HepG2 (cell line): ENCODE results near the gene AKAP1. TPM values are rescaled to one million over a fixed set of nuclear protein-coding genes. Genes with fewer than 3 reads are reported as not detected.

Experiments used
- CENPT ChIP-seq: sonication (generic); formaldehyde crosslinking; IDR thresholded peaks from 2 replicates; pipeline ENCODE4 v1.8.0; 2022; ENCODE audit warnings: low read depth, mild to moderate bottlenecking, moderate library complexity, missing genetic modification reagents
- FLYWCH1 ChIP-seq: sonication (generic); formaldehyde crosslinking; IDR thresholded peaks from 2 replicates; pipeline ENCODE4 v1.8.1; 2023; ENCODE audit warnings: mild to moderate bottlenecking, missing genetic modification reagents
- GABPA ChIP-seq, 2 experiments: IDR thresholded peaks; 2 replicates each; pipeline ENCODE4 v1.6.1; 2011 to 2016; ENCODE audit warnings: low read depth in 2 of 2, low read length in 1 of 2, missing biosample characterization in 1 of 2, missing genetic modification characterization in 1 of 2
- HES4 ChIP-seq: sonication (generic); formaldehyde crosslinking; IDR thresholded peaks from 2 replicates; pipeline ENCODE4 v1.9.0; 2021; ENCODE audit warnings: mild to moderate bottlenecking, missing genetic modification reagents, borderline replicate concordance
- IKZF5 ChIP-seq: IDR thresholded peaks from 2 replicates; pipeline ENCODE4 v1.6.1; 2018; ENCODE audit warnings: missing genetic modification reagents, mild to moderate bottlenecking, missing compliant biosample characterization
- KMT2B ChIP-seq: IDR thresholded peaks from 2 replicates; pipeline ENCODE4 v1.6.1; 2016; ENCODE audit warnings: missing genetic modification reagents, missing compliant biosample characterization
- MLX ChIP-seq: IDR thresholded peaks from 2 replicates; pipeline ENCODE4 v1.6.1; 2016
- MTF2 ChIP-seq: sonication (generic); formaldehyde crosslinking; IDR thresholded peaks from 2 replicates; pipeline ENCODE4 v1.5.0; 2020; ENCODE audit warnings: missing genetic modification reagents, borderline replicate concordance
- RAD21 ChIP-seq: fragments of 450-650 bp; formaldehyde crosslinking; IDR thresholded peaks from 2 replicates; pipeline ENCODE4 v1.5.0; 2020; ENCODE audit warnings: mild to moderate bottlenecking
- TRIM24 ChIP-seq: sonication (generic); formaldehyde crosslinking; IDR thresholded peaks from 2 replicates; pipeline ENCODE4 v1.8.0; 2022; ENCODE audit warnings: mild to moderate bottlenecking, missing genetic modification reagents
- UBTF ChIP-seq: sonication (generic); formaldehyde crosslinking; IDR thresholded peaks from 2 replicates; pipeline ENCODE4 v1.4.0; 2020; ENCODE audit warnings: mild to moderate bottlenecking, missing genetic modification reagents
- ZBTB20 ChIP-seq: sonication (generic); formaldehyde crosslinking; IDR thresholded peaks from 2 replicates; pipeline ENCODE4 v1.8.1; 2023; ENCODE audit warnings: missing genetic modification reagents, low read depth, mild to moderate bottlenecking, borderline replicate concordance
- ZFAT ChIP-seq: sonication (generic); formaldehyde crosslinking; conservative IDR thresholded peaks from 2 replicates; pipeline ENCODE4 v1.8.1; 2023; ENCODE audit warnings: missing genetic modification reagents, inconsistent platforms
- ZFP82 ChIP-seq: sonication (generic); formaldehyde crosslinking; IDR thresholded peaks from 2 replicates; pipeline ENCODE4 v1.5.1; 2020; ENCODE audit warnings: mild to moderate bottlenecking, missing genetic modification reagents, borderline replicate concordance
- ZNF274 ChIP-seq: sonication (generic); formaldehyde crosslinking; IDR thresholded peaks from 2 replicates; pipeline ENCODE4 v1.5.1; 2020; ENCODE audit warnings: mild to moderate bottlenecking, missing genetic modification reagents
- ZNF343 ChIP-seq: sonication (generic); formaldehyde crosslinking; IDR thresholded peaks from 2 replicates; pipeline ENCODE4 v1.4.0; 2020; ENCODE audit warnings: mild to moderate bottlenecking, missing genetic modification reagents
- ZNF598 ChIP-seq: sonication (generic); formaldehyde crosslinking; IDR thresholded peaks from 2 replicates; pipeline ENCODE4 v1.5.1; 2020; ENCODE audit warnings: mild to moderate bottlenecking, missing genetic modification reagents, borderline replicate concordance
- ZNF660 ChIP-seq: sonication (generic); formaldehyde crosslinking; IDR thresholded peaks from 2 replicates; pipeline ENCODE4 v1.5.1; 2020; ENCODE audit warnings: mild to moderate bottlenecking, low read depth, missing genetic modification reagents, borderline replicate concordance
- ZSCAN21 ChIP-seq: sonication (generic); formaldehyde crosslinking; IDR thresholded peaks from 2 replicates; pipeline ENCODE4 v1.8.0; 2022; ENCODE audit warnings: mild to moderate bottlenecking, missing genetic modification reagents, moderate library complexity, borderline replicate concordance
- polyA plus RNA-seq, 8 experiments: library from polyadenylated mRNA; depleted of rRNA in 3 of 8; stranded (reverse) in 7 of 8; unstranded in 1 of 8; fragments of >200 nt; fragmentation: Illumina TruSeq in 4 of 8; extraction: Trizol in 4 of 8; gene quantifications; 2 replicates each; pipeline versions ENCODE4 v1.2.1 to v1.2.3, GENCODE V29; 2011 to 2016; ENCODE audit warnings: low read depth in 4 of 8, missing spikeins in 1 of 8, mixed read lengths in 1 of 8; ENCODE audit not compliant: insufficient read depth in 1 of 8
- total RNA-seq, 5 experiments: library from RNA; depleted of rRNA; stranded (reverse); fragments of >200 nt; fragmentation: Illumina TruSeq; extraction: Trizol; gene quantifications; 2 replicates each; pipeline ENCODE4 v1.2.3, GENCODE V29; 2016; ENCODE audit warnings: low read depth in 1 of 5

The AKAP1 gene
- total and polyA plus RNA-seq, 2 of the 13 experiments (the other 11 are each of a cell fraction or from before 2014, with no cell fraction given), result 101 to 131 TPM

- no peak for TF ChIP-seq FLYWCH1
- TF ChIP-seq ZFP82, result peak; percentile 82; the same call in 1 of the 2 replicates
- TF ChIP-seq ZNF598 (CRISPR knock-in tag), result peak; percentile 77; the same call in 1 of the 2 replicates
- 0 out of 2 replicates have a peak, but pooled peaks have one; percentile 52 for TF ChIP-seq MLX (CRISPR knock-in tag)
- TF ChIP-seq RAD21, result 0 out of 2 replicates have a peak, but pooled peaks have one; percentile 4
- TF ChIP-seq ZSCAN21 (CRISPR knock-in tag), result peak; percentile 15; the same call in 1 of the 2 replicates
- TF ChIP-seq ZFAT (CRISPR knock-in tag), result no peak
- TF ChIP-seq HES4 (CRISPR knock-in tag), result peak; percentile 62
- peak; percentile 26 for TF ChIP-seq KMT2B (CRISPR knock-in tag)
- no peak; the same call in 1 of the 2 replicates for TF ChIP-seq MTF2 (CRISPR knock-in tag)
- TF ChIP-seq TRIM24 (CRISPR knock-in tag), result no peak; the same call in 1 of the 2 replicates
- no peak for TF ChIP-seq GABPA (IDR thresholded peaks at IDR 0.05; ENCODE audit: low read depth, low read length)
- TF ChIP-seq GABPA (CRISPR knock-in tag; IDR thresholded peaks at IDR 0.05; ENCODE audit: low read depth), result 0 out of 2 replicates have a peak, but pooled peaks have one; percentile 39
- peak; percentile 21; the same call in 1 of the 2 replicates for TF ChIP-seq ZBTB20 (CRISPR knock-in tag)
- TF ChIP-seq ZNF660 (CRISPR knock-in tag), result 0 out of 2 replicates have a peak, but pooled peaks have one; percentile 8
- TF ChIP-seq IKZF5 (CRISPR knock-in tag), result peak; percentile 67
- peak; percentile 53; the same call in 1 of the 2 replicates for TF ChIP-seq ZNF343 (CRISPR knock-in tag)
- TF ChIP-seq CENPT (CRISPR knock-in tag), result no peak
- 0 out of 2 replicates have a peak, but pooled peaks have one; percentile 7 for TF ChIP-seq ZNF274
- peak; percentile 89 for TF ChIP-seq UBTF (CRISPR knock-in tag)
These were observed 1.3 kb downstream of the AKAP1 start (continued) for GRCh38 chr17:57086069-57086930.
